ENCODE results near the gene FOXP1. TPM values are rescaled to one million over a fixed set of nuclear protein-coding genes. Genes with fewer than 3 reads are reported as not detected.

Gene FOXP1
- total and polyA plus RNA-seq, 2 of the 13 experiments (the other 11 are each of a cell fraction or from before 2014, with no cell fraction given): 40.4 to 59.0 TPM

DNA sequence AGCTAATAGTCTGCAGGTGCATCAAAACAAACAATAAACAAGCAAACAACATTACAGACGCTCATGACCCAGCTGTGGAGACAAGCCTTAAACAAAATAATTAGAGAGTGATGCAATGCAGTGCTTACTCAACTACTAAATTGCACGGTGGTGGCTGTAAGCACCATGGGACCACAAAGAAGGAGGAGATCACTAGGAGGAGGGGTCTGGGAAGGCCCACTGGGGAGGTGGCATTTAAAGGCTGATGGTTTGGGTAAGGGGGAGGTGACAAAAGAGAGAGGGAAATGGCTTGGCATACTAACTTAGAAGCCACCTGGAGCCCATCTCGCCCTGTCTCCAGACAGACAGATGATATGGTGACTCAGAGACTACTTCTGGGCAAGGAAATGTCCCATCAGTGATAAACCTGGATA, 516.7 kb downstream of the FOXP1 start (continued):
- TF ChIP-seq SOX6 (IDR thresholded peaks at IDR 0.05) (no peak), SOX6 (CRISPR knock-in tag; IDR thresholded peaks at IDR 0.05) (0 out of 2 replicates have a peak, but pooled peaks have one; percentile 22), MYPOP (CRISPR knock-in tag; IDR thresholded peaks at IDR 0.05) (no peak), HOXA3 (CRISPR knock-in tag; IDR thresholded peaks at IDR 0.05) (no peak), TBX2 (CRISPR knock-in tag; IDR thresholded peaks at IDR 0.05; ENCODE audit: borderline replicate concordance) (peak; percentile 32; the same call in 1 of the 2 replicates), ZNF614 (CRISPR knock-in tag; IDR thresholded peaks at IDR 0.05; ENCODE audit: borderline replicate concordance) (no peak), FOSL2 (CRISPR knock-in tag; IDR thresholded peaks at IDR 0.05) (peak; percentile 61), HNF4A (CRISPR knock-in tag; IDR thresholded peaks at IDR 0.05) (no peak), ZNF605 (CRISPR knock-in tag; IDR thresholded peaks at IDR 0.05) (no peak), TBX3 (IDR thresholded peaks at IDR 0.05; ENCODE audit: borderline replicate concordance) (no peak), SMC3 (IDR thresholded peaks at IDR 0.05; ENCODE audit: low read length) (0 out of 2 replicates have a peak, but pooled peaks have one; percentile 2), RELA (CRISPR knock-in tag; IDR thresholded peaks at IDR 0.05) (no peak), IRX3 (CRISPR knock-in tag; IDR thresholded peaks at IDR 0.05; ENCODE audit: borderline replicate concordance, low read depth) (no peak), ZNF333 (CRISPR knock-in tag; IDR thresholded peaks at IDR 0.05; ENCODE audit: borderline replicate concordance) (no peak), ZNF580 (CRISPR knock-in tag; IDR thresholded peaks at IDR 0.05; ENCODE audit: borderline replicate concordance, low read depth) (no peak), ZFP36L1 (CRISPR knock-in tag; IDR thresholded peaks at IDR 0.05) (no peak), ZNF136 (CRISPR knock-in tag; IDR thresholded peaks at IDR 0.05; ENCODE audit: low read depth) (no peak)
- TF ChIP-seq, protein P1, sequence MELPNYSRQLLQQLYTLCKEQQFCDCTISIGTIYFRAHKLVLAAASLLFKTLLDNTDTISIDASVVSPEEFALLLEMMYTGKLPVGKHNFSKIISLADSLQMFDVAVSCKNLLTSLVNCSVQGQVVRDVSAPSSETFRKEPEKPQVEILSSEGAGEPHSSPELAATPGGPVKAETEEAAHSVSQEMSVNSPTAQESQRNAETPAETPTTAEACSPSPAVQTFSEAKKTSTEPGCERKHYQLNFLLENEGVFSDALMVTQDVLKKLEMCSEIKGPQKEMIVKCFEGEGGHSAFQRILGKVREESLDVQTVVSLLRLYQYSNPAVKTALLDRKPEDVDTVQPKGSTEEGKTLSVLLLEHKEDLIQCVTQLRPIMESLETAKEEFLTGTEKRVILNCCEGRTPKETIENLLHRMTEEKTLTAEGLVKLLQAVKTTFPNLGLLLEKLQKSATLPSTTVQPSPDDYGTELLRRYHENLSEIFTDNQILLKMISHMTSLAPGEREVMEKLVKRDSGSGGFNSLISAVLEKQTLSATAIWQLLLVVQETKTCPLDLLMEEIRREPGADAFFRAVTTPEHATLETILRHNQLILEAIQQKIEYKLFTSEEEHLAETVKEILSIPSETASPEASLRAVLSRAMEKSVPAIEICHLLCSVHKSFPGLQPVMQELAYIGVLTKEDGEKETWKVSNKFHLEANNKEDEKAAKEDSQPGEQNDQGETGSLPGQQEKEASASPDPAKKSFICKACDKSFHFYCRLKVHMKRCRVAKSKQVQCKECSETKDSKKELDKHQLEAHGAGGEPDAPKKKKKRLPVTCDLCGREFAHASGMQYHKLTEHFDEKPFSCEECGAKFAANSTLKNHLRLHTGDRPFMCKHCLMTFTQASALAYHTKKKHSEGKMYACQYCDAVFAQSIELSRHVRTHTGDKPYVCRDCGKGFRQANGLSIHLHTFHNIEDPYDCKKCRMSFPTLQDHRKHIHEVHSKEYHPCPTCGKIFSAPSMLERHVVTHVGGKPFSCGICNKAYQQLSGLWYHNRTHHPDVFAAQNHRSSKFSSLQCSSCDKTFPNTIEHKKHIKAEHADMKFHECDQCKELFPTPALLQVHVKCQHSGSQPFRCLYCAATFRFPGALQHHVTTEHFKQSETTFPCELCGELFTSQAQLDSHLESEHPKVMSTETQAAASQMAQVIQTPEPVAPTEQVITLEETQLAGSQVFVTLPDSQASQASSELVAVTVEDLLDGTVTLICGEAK (IDR thresholded peaks at IDR 0.05): no peak
- TF ChIP-seq, protein P1 (CRISPR knock-in tag; IDR thresholded peaks at IDR 0.05): no peak
- TF ChIP-seq, protein P2, sequence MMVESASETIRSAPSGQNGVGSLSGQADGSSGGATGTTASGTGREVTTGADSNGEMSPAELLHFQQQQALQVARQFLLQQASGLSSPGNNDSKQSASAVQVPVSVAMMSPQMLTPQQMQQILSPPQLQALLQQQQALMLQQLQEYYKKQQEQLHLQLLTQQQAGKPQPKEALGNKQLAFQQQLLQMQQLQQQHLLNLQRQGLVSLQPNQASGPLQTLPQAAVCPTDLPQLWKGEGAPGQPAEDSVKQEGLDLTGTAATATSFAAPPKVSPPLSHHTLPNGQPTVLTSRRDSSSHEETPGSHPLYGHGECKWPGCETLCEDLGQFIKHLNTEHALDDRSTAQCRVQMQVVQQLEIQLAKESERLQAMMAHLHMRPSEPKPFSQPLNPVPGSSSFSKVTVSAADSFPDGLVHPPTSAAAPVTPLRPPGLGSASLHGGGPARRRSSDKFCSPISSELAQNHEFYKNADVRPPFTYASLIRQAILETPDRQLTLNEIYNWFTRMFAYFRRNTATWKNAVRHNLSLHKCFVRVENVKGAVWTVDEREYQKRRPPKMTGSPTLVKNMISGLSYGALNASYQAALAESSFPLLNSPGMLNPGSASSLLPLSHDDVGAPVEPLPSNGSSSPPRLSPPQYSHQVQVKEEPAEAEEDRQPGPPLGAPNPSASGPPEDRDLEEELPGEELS (CRISPR knock-in tag; IDR thresholded peaks at IDR 0.05): peak; percentile 59
